ENCODE measurements around the gene BOK.

DNA sequence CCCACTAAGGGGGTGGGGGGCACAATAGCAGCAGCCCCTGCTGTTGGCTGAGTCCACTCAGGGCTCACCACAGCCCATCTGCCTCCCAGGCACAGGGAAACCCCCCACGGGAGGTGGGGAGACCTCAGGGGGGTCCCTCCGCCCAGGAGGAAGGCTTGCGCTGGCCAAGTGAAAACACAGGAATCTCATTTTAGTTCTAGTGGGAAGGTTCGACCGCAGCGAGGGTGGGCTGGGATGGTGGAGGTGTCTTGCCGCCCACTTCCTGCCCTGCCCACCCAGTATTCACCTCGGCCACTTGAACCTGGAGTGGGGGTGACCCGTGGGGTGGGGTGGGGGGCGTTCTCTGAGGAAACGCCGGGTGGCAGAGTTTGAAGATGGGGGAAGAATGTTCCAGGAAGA lies 6.9 kb upstream of the BOK start:
- TF ChIP-seq NFYB (IDR thresholded peaks at IDR 0.05; ENCODE audit: insufficient read depth, low read depth, low read length) (no peak), NFXL1 (IDR thresholded peaks at IDR 0.05; ENCODE audit: borderline replicate concordance) (no peak), EZH2 (IDR thresholded peaks at IDR 0.05; ENCODE audit: borderline replicate concordance, control insufficient read depth, low read depth, low read length) (no peak), SMARCA5 (IDR thresholded peaks at IDR 0.05) (no peak)
- TF ChIP-seq, protein P1, sequence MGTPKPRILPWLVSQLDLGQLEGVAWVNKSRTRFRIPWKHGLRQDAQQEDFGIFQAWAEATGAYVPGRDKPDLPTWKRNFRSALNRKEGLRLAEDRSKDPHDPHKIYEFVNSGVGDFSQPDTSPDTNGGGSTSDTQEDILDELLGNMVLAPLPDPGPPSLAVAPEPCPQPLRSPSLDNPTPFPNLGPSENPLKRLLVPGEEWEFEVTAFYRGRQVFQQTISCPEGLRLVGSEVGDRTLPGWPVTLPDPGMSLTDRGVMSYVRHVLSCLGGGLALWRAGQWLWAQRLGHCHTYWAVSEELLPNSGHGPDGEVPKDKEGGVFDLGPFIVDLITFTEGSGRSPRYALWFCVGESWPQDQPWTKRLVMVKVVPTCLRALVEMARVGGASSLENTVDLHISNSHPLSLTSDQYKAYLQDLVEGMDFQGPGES (IDR thresholded peaks at IDR 0.05) = no peak

All from GM12878 (cell line).